ENCODE data around the gene DDX1. TPM values are rescaled to one million over a fixed set of nuclear protein-coding genes. Genes with fewer than 3 reads are reported as not detected.
"Not testable (repeated sequence)": the region's sequence is repeated elsewhere in the genome, so short reads cannot be mapped to it uniquely, and the experiment has no call there.

The DDX1 gene
- total RNA-seq, 1 experiment from 2014 or later: 108 TPM

- peaks cover 90% of the 10 kb centered on the region for H3K36me3 ChIP-seq
- H3K27me3 ChIP-seq: no peaks in the 10 kb centered on the region
- H3K9me3 ChIP-seq: no peaks in the 10 kb centered on the region
- DNase-seq: no peak
- H3K4me3 ChIP-seq: no peak overlapping the region
Measured at GRCh38 chr2:15603948-15604347, 12.3 kb downstream of the DDX1 start.

GRCh38 chr2:15605721-15606120 is 14.1 kb downstream of the DDX1 start:
- H3K9me3 ChIP-seq: no peaks in the 10 kb centered on the region
- no peak for DNase-seq

GRCh38 chr2:15606481-15607441 is 15.1 kb downstream of the DDX1 start:
- Histone ChIP-seq H3K36me3 (peaks cover 82% of the 10 kb centered on the region), H3K27me3 (no peaks in the 10 kb centered on the region), H3K9me3 (no peaks in the 10 kb centered on the region), H3K4me3 (no peak overlapping the region)
- DNase-seq: no peak

More at GRCh38 chr2:15605721-15606120, 14.1 kb downstream of the DDX1 start:
- no peaks in the 10 kb centered on the region for H3K27me3 ChIP-seq
- peaks cover 92% of the 10 kb centered on the region for H3K36me3 ChIP-seq
- H3K4me3 ChIP-seq: no peak overlapping the region

GRCh38 chr2:15607709-15608391 is 16.2 kb downstream of the DDX1 start:
- Histone ChIP-seq H3K4me3 (no peak overlapping the region), H3K36me3 (peaks cover 71% of the 10 kb centered on the region), H3K27me3 (no peaks in the 10 kb centered on the region), H3K9me3 (no peaks in the 10 kb centered on the region)
- DNase-seq: no peak

GRCh38 chr2:15608392-15608761 is 16.7 kb downstream of the DDX1 start:
- Histone ChIP-seq H3K27me3 (no peaks in the 10 kb centered on the region), H3K36me3 (peaks cover 69% of the 10 kb centered on the region), H3K9me3 (no peaks in the 10 kb centered on the region), H3K4me3 (no peak overlapping the region)
- no peak for DNase-seq

DNA sequence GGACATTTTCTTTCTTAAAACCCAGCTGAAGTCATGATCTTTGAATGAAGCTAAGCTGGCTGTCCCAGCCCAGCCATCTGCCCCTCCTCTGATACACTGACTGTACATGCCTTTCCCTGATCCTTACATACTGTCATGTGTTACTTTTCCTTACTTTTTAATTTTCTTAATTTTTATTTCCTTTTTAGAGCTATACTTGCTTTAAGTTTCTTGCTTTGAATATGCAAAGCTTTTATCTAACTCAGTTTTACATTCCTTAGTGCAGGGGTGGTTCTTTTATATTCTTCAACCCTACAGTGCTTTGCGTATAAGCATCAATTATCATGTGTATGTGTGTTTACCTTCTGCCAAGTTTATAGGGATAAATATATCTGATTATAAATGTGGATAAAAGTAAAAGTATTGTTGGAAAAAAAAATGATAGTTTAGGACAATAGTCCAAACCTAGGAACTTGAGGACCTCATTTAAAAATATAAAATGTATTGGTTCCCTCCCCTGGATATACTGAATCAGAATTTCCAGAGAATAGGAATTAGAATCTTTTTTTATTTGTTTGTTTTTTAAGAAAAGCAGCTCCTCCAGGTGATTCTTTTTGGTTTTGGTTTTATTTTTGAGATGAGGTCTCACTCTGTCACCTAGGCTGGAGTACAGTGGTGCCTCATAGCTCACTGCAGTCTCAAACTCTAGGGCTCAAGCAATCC is 17.8 kb downstream of the DDX1 start:
- Histone ChIP-seq H3K9me3 (no peaks in the 10 kb centered on the region), H3K4me3 (no peak overlapping the region), H3K27me3 (no peaks in the 10 kb centered on the region), H3K36me3 (peaks cover 64% of the 10 kb centered on the region)
- no peak for DNase-seq

DNA sequence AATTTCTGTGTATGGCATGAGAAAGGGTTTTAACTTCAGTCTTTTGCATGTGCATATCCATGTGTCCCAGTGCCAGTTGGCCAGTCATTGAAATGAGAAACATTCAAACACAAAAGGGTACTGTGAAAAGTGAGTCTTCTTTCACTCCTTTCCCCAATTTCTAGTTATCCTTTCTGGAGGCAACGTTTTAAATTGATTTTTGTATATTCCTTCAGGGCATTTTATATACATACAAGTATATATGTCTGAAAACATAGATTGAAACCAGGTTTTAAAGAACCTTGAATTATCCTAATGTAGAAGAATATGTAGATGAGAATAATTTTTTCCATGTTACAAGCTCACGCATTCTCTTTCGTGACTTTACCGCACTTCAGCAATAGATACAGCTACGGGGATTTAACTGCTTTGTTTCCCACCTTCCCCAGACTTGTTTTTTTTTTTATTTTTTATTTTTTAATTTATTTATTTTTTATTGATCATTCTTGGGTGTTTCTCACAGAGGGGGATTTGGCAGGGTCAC is 18.8 kb downstream of the DDX1 start:
- Histone ChIP-seq H3K9me3 (no peaks in the 10 kb centered on the region), H3K4me3 (no peak overlapping the region), H3K36me3 (peaks cover 64% of the 10 kb centered on the region), H3K27me3 (no peaks in the 10 kb centered on the region)
- DNase-seq: no peak

DNA sequence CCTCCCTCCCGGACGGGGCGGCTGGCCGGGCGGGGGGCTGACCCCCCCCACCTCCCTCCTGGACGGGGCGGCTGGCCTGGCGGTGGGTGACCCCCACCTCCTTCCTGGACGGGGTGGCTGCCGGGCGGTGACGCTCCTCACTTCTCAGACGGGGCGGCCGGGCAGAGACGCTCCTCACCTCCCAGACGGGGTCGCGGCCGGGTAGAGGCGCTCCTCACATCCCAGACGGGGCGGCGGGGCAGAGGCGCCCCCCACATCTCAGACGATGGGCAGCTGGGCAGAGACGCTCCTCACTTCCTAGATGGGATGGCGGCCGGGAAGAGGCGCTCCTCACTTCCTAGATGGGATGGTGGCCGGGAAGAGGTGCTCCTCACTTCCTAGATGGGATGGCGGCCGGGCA is 20.4 kb downstream of the DDX1 start:
- DNase-seq, H3K9me3 ChIP-seq, H3K27me3 ChIP-seq, H3K4me3 ChIP-seq: not testable (repeated sequence)
- peaks cover 59% of the 10 kb centered on the region for H3K36me3 ChIP-seq

- Histone ChIP-seq H3K36me3 (peaks cover 61% of the 10 kb centered on the region), H3K4me3 (no peak overlapping the region), H3K9me3 (no peaks in the 10 kb centered on the region), H3K27me3 (no peaks in the 10 kb centered on the region)
- DNase-seq: no peak
Measured at GRCh38 chr2:15613736-15614429, 22.2 kb downstream of the DDX1 start.

DNA sequence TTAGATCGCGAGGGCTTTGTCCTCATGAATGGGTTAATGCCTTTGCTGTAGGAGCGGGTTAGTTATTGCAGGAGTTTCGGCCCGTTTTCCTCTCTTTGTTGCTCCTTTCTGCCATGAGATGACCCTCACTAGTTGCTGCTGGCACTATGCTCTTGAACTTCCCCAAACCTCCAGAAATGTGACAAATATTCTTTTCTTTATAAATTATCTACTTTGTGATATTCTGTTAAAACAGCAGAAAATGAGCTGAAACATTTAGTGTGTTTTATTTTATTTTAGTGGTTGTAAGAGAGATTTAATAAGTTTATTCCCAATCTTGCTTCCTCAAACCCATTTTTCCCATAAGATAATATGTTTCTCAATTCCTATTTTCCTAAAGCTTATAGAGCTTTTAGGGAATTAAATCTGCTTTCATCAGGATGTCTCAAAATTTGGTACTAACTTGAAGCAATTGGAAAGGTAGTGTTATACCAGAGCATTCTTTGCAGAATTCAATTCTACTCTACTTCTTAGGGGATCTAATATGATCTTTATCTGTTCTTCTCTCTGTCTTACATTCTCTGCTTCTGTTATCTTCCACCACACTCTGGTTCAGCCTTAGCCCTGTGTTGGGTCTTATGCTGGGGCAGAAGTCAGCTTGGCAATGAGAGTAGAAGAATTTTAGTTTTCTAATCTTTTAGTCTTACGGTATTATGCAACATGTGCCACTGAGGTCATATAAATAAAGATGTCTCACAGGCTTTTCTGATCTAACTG is 23.1 kb downstream of the DDX1 start:
- Histone ChIP-seq H3K4me3 (no peak overlapping the region), H3K9me3 (no peaks in the 10 kb centered on the region), H3K36me3 (peaks cover 53% of the 10 kb centered on the region), H3K27me3 (no peaks in the 10 kb centered on the region)
- DNase-seq: no peak

GRCh38 chr2:15615301-15615920 is 23.7 kb downstream of the DDX1 start:
- no peak for DNase-seq
- H3K27me3 ChIP-seq: no peaks in the 10 kb centered on the region
- H3K36me3 ChIP-seq: peaks cover 51% of the 10 kb centered on the region
- H3K9me3 ChIP-seq: no peaks in the 10 kb centered on the region
- no peak overlapping the region for H3K4me3 ChIP-seq

DNA sequence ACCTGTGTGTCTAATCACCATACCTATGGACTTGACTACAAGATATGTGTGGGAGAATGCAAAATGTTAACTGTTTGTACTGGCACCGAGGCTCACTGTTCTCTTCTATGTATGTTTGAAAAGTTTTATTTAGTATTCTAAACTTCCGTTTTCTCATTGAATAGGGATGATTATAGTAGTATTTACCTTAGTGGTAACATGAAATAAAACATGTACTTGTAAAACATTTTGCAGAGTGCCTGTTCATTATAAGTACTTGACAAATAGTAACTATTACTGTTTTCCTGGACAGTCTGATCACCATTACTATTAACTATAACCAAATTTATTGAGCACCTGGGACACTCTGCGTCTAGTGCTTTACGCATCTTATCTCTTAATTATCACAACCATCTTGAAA is 24.8 kb downstream of the DDX1 start:
- no peaks in the 10 kb centered on the region for H3K27me3 ChIP-seq
- H3K9me3 ChIP-seq: no peaks in the 10 kb centered on the region
- DNase-seq: no peak
- no peak overlapping the region for H3K4me3 ChIP-seq
- peaks cover 55% of the 10 kb centered on the region for H3K36me3 ChIP-seq

DNA sequence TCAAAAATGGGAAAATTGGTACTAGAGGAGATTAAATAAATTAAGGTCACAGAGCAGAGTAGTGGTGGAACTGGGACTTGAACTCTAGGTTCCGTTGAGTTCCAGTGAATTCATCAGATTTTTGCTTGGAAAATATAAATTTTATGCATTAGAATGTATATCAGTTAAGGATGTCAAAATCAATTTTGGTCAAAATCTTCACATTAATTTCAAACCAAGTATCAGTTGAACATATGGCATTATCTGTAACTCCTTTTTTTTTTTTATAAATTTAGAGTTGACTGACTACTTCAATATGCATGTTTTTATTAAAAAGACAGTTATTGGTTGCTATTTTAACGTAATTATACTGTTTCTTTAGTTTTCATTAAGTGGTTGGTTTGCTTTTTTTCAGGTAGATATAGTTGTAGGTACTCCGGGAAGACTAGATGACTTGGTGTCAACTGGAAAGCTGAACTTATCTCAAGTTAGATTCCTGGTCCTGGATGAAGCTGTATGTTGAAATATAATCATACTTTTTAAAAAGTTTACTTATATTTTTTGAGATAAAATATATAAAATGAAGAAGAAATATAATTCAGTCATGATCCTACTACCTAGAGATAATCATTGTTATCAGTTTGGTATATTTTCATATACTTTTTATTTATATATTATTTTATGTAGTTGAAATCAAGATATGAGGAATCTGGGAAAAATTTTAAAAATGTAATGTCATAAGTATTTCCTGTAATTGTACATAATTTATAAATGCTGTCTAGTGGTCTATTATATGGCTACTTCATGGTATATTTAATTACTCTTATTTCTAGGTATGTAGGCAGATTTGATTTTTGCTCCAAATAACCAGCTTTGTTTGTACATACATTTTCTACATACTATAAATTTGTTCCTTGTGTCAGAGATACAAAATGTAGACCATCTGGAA is 25.4 kb downstream of the DDX1 start:
- Histone ChIP-seq H3K4me3 (no peak overlapping the region), H3K27me3 (no peaks in the 10 kb centered on the region), H3K36me3 (peaks cover 61% of the 10 kb centered on the region), H3K9me3 (no peaks in the 10 kb centered on the region)
- DNase-seq: no peak

DNA sequence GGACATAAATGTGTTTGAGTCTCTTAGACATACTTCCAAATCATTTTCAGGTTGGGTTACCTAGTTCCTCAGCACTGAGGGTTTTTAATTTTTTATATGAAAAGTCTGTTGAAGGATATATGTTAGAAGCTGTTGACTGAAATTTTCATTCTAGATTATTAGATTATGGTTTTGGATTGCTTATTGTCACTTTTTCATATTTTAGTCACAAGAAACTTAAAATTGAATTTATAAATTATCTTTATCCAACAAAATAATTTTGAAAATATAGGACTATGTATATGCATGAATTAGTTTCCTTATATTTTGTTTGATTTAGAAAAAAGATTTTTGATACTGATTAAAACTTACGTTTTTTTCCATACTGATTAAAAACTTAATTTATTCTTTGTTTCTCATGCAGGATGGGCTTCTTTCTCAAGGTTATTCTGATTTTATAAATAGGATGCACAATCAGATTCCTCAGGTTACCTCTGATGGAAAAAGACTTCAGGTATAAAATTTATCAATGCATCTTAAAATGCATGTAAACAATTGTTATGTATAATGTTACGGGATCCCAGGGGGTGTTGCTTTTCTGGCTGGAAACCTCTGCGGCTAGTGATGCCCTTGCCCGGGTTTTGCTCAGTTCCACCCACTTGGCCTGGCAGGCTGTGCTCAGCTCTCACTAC is 26.2 kb downstream of the DDX1 start:
- Histone ChIP-seq H3K4me3 (no peak overlapping the region), H3K27me3 (no peaks in the 10 kb centered on the region), H3K36me3 (peaks cover 65% of the 10 kb centered on the region), H3K9me3 (no peaks in the 10 kb centered on the region)
- no peak for DNase-seq

All from MG63 (cell line).